Activated CD4-positive, alpha-beta T cell treated with anti-CD3 and anti-CD28 coated beads, Interleukin-2, amount 50 U/mL, for 1 hour (primary cell): ENCODE measurements around the gene MAGI1.

Experiments
- DNase-seq: peaks from one replicate; pipeline ENCODE4 v3.0.0-alpha.2; 2020

The MAGI1 gene

DNA sequence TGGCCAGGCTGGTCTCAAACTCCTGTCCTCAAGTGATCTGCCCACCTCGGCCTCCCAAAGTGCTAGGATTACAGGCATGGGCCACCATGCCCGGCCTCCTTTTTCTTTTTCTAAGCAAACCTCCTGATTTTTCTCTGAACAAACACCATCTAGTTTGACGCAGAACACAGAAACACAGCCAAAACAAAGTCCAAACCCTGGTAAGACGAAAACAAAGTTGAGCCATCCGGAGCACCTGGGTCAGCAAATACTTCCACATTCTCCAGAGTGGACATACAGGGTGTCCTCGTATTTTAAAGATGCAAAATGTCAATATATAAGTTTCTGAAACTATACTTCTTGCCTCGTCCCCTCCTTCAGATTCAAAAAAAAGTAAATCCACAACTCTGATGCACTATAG lies 715.8 kb downstream of the MAGI1 start:
- DNase-seq, result no peak

- DNase-seq, result no peak
Observed at GRCh38 chr3:65318231-65318630, 720.5 kb downstream of the MAGI1 start.

DNA sequence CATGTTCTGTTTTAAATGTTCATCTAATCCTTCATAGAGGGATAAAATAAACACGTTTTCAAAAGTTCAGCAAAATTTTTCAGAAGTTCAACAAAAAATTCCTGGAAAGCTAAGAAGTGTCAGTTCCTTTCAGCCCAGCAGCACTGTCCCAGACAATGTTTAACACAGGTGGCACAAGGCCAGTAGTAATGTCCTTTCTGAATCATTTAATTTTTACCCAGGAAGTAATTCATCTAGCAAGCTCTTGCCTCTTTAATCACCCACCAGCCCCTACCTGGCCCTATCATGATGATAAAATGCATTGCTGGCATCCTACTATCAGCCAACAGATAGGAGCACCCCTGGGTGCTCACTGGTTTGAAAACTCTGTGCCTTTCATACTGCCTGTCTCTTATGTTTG lies 723.8 kb downstream of the MAGI1 start:
- DNase-seq, result no peak

DNA sequence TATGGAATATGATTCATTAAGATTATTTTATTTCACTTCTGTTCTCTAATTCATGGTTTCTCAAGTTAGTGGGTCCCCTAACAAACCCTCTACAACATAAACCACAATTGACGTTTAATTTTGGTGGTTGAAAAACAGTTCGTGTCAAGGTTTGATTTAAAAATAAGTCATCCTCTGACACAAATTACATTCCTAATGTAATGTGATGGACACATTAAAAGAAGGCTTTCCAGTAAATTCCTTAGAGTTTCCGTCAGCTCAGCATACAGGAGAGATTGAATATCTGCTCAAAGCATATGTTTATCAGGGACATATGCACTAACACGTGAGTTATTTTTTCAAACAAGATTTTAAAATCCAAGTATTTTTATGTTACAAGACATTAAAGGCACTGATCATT lies 724.4 kb downstream of the MAGI1 start:
- DNase-seq, result no peak

DNA sequence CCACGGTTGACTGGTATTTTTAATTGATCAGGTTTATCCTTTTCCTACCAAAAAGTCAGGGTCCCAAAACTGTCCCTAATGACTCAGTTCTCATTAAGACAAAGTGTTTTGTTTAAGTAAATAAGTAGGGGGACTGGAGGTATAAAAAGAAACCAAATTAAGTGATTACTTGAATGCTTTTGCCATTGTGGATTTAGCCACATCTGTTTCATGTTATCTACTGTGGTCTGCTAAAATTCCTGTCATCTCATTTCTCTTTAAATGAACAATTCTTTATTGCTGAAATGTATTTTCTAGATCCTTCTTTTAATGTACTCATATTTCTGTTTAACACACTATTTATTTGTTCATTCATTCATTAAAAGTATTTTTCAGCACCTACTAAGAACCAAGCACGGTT lies 725.1 kb downstream of the MAGI1 start:
- DNase-seq, result no peak

- no peak for DNase-seq
Observed at GRCh38 chr3:65305836-65306235, 732.9 kb downstream of the MAGI1 start.
